Measurements from ENCODE around the gene PACRG.

Gene PACRG

DNA sequence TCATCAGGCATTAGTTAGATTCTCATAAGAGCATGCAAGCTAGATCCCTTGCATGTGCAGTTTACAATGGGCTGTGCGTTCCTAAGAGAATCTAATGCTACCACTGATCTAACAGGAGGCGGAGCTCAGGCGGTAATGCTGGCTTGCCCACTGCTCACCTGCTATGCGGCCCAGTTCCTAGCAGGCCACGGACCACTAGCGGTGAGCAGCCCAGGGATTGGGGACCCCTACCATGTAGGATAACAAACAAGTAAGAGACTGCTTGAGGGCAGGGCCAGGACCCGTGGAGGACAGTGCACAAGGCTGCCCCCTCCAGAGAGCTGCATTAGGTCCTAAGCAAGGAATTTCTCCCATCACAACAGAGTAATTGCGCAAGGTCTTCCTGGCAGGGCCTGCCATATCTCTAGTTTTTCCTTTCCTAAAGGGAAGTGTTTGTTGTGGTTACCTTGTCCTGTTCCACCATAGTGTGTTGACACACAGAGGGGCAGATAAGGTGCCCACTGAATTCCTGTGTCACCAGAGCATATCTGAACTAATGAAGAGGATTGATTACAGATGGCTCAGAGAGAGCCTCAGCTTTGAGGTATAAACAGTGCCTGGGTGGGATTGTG lies 58.0 kb downstream of the PACRG start:
- no peak for DNase-seq

DNA sequence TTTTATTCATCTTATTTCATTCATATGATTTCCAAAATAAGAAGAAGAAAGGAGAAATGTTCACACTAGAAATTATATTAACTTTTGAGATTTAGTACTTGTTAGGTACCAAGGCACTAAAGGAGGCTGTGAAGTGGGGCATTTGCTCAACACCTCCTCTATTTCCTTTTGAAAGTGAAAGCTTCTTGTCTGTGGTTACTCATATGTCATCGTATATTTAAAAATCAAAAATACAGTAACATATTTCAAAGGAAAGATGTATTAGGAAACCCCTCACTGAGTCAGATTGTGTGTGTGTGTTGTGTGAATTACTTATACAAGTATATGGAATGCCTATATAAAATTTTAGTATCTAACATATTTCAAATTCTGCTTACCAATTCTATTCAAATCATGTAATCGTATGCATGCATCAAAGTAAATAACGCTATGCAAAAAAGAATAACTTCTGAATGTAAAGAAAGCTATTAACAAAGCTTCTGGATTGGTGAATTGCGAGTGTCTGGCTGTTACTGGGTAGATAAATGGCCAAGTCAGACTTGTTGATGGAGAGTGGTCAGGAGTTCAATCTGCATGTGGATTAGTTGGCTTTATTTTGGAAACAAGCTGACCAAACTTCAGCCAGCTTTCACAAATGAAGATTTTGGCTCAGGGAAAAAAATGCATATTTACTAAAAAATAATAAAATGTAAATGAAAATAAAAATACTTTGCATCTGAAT lies 70.9 kb downstream of the PACRG start:
- DNase-seq: no peak

DNA sequence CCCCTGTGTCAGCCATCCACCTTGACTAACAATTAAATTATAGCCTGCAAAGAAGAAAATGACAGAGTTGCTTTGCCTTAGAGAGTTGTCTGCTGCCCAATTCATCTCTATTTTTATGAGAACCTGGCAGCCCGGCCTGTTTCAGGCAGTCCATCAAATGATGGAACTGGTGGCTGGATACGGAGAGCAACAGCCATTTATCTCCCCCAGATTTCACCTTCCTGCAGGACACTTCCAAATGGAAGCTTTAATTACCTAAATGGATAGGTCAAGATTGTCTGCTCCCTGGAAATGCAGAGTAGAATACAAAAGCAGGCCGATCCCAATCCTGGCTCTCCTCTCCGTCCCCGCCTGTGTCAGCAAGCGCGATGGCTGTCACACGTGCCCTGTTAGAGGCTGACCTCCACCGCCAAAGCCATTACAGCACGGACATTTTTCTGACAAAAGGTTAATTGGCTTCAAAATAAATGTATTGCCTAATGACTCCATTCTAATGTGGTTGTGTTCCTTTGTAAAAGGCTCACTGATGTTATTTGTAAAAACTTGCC lies 86.7 kb downstream of the PACRG start:
- DNase-seq: no peak

DNA sequence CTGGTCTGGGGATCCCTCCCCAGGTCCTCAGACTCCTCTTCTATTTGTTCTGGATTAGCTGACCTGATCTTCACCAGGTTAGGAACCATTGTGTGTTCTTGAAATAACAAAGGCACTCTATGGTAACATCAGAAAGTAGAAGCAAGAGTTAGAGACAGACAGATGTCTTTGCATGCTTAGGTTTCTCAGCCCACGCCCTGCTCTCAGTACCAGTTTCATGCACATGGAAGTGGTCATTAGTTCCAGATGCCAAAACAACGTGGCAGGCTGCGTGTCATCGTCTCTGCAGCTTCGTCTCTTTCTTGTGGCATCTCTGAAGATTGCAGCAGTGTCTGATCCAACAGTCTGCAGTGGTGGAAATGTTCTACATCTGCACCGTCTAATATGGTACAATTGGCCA lies 89.4 kb downstream of the PACRG start:
- DNase-seq: no peak

DNA sequence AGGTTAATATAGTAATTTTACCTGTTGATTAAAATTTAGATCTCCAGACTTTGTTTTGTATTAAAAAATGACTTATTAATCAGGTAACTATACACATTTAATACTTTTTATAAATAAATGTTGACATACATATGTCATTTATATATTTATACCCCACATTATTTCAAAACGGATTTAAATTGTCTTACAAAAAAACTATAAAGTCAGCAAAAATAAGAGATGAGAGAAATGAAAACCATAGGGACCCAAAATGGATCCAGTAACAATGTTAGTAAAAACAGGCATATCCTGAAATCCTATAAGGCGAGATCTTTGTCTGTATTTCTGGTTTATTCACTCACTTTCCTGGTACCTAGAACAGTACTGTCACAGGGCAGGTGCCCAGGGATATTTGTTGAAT lies 91.5 kb downstream of the PACRG start:
- DNase-seq: no peak

DNA sequence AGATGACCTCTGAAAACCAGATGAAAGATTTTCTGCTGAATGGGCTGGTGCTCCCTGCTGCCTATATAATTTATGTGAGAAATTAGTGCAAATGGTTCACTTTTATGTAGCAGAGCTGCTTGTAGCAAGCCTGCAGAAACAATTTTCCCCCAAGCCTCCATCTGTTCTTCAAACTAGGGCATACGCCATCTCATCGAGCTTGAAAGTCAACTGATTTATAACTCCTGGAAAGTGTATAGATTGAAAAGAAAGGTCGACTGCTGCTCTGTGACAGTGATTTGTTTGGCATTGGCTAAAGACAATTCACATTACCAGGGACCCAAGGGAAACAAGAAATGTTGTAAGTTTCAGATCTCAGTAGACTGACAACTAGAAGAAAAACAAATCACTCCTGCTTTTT lies 93.3 kb downstream of the PACRG start:
- DNase-seq: no peak

DNA sequence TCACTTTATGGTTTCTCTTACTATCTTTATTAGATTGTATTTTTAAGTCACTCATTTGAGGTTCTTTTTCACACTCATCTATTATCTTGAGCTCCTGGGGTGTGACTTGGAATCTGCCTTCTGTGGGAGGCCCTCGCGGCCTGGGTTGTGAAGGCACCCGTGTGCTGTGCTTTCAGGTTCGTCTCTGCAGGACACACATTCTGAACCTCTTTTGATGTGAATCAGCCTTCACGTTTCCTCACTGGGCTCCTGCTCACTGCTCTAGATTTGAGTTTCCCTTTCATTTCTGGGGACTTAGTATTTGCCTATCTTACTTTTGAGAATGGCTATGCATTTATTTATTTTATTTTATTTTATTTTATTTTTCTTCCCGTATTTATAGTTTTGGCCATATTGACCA lies 97.8 kb downstream of the PACRG start:
- no peak for DNase-seq

DNA sequence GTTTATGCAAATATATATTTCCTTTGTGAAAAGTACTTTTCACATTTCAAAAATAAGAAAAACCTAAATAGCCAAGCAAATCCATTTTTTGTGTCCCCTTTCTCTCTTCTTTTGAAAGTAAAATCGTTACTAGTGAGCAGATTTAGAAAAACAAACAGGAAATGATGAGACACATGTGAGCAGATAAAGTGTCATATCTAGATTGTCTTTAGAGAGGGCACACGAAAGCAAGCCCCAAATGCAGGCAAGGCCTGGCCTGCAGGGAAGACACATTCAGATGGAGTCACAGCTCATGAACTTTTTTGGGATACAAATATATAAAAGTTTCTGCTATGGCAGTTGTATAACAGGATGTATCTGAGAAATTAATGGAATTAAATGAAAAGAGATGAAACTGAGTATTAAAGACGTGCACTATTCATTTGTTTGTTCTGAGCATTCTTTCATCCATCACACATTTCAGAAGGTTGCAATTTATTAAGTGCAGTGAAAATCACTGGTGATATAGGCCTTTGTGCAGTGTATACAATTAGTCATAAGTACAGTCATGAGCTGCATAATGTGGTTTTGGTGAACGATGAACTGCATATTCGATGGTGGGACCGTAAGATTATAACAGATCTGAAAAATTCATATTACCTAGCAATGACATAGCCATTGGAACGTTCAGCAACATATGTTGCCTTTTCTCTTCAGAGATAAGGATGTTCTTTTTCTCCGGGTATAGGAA lies 101.4 kb downstream of the PACRG start:
- DNase-seq: no peak

DNA sequence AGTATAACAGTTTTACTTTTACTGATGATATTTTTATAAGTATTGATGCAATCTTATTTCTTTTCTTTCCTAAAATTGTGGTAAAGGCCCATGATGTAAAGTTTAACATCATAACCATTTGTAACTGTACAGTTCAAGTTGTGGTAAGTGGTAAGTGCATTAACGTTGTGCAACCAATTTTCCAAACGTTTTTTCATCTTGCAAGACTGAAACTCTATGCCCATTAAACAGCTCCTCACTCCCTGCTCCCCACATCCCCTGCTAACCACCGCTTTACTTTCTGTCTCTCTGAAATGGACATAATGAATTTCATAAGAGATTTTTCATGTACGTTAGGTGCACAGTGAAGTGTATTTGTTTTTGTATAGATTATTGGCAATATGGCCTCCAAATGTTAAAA lies 106.0 kb downstream of the PACRG start:
- DNase-seq: no peak

DNA sequence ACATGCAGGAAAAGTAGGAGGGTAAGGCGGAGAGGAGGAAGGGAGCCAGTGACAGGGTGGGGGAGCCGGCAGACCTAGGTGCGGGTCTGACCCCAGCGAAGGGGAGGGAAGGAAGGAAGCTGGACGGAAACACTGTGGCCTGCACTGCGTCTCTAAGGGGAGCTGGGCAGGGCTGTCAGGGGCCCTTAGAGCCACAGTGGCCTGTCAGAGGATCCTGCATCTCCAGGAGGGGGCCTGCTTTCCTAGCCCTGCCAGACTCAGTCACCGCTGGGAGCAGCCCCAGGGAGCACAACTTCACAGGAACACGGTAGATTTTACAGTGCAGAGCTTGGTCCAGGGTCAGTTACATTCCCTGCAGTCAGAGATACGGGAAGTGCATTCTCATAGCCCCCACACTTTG lies 118.2 kb downstream of the PACRG start:
- no peak for DNase-seq

DNA sequence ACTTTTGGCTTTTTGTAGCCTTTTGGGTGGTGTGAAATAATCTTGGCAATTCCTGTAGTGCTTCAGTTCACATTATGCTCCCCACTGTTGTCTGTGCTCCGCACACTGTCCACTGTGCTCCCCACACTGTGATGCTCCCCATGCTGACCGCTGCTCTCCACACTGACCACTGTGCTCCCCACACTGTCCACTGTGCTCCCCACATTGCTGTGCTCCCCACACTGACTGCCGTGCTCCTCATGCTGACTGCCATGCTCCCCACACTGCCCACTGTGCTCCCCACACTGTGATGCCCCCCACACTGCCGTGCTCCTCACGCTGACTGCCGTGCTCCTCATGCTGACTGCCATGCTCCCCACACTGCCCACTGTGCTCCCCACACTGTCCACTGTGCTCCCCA lies 118.9 kb downstream of the PACRG start:
- DNase-seq: no peak

DNA sequence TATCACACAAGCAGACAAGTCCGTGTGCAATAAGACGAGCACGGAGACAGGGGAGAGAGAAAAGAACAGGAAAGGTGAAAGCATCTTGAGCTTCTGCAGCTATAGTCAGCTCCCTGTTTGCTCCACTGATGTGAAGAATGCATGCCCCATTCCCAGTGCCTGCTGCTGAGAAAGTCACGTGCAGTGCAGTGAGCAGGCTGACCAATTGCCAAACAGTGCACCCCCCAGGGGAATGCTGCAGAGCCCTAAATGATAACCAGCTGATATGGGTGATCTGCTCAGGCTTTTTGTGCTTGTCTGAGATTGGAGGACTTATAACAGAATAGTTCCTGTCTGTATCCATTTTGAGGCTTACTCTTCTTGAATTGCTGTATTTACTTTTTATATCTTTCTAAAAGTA lies 121.5 kb downstream of the PACRG start:
- no peak for DNase-seq

DNA sequence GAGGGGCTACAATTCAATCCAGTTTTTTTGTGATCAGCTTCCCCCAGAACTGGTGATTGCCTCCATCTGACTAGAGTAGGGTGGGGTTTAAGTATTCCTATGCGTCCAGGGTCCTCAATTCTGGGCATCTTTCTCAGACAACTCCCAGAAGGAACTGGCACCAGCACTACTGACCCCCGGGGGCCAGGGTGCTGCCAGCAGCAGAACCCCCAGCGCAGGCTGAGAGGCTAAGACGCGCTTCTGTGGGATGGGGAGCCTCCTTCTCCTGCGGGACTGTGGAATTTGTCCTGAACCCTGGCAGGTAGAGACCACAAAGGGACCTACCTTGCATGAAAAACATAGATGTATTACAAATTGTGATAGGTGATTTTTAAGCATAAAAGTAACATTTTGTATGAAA lies 124.4 kb downstream of the PACRG start:
- no peak for DNase-seq

DNA sequence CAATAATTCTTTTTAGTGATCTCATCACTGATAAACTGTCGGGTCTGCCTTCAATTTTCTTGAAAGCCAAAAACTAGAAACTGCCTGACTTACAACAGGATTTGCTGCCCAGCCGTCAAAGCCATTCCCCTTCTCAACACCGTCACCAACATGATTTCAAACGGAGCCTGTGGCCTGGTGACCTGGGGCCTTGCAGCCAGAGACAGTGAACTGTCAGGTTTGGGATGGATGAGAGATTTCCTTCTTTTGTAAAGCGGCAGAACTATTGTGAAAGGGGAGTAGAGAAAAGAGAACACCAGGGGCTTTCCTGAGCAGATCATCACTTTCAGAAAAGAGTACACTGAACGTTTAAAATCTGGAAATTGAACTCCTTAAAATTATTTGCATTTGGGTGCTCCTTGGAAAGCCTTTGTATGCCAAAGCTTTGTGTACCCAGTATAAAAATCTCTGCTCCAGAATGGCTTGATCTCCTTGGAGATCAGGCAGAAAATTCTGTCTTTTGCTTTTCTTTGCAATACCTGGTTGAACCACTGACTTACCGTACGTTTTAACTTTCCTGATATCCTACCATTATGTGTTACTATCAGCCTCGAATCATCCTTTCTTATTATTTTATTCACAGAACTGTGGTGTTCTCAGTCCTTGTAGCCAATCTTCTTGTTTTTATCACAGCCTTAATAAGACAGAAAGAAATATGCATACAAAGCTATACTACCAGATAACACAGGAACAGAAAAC lies 125.2 kb downstream of the PACRG start:
- DNase-seq: no peak

DNA sequence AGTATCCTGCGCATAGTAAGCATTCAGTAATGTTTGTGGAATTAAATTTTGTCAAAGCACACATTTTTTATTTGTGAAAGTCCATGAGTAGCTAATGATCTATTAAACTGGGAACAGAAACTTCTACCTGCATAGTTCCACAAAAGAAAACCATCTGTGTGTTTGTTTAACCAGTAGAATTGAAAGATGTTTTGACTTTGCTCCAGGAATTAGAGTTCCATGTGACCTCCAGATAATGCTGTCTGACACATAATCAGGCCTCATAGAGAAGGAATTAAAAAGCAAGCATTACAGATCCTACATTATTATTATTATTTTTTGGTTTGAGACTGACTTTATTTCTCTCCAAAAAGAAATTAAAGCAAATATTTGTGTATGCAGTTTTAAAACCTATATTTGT lies 126.5 kb downstream of the PACRG start:
- no peak for DNase-seq

DNA sequence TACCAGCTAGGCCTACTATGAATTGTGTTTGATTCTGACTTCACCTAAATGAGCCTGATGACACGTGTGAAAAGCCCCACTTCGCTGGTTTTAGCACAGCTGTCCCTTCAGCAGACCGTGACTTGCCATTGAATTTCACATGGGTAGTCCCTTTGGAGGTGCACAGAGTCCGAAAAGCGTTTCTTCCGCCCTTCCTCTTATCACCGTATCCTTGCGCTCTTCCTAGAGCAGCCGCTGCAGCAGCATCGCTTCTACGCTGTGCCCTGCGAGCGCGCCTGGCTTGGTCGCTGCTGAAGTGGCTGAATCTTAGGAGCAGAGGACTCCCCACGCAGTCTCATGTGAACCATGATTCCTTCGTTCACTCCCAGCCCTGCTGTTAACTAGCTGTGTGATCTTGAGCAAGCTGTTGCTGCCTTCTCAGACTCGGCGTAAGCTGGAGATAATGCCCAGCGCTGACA lies 127.0 kb downstream of the PACRG start:
- DNase-seq: no peak

DNA sequence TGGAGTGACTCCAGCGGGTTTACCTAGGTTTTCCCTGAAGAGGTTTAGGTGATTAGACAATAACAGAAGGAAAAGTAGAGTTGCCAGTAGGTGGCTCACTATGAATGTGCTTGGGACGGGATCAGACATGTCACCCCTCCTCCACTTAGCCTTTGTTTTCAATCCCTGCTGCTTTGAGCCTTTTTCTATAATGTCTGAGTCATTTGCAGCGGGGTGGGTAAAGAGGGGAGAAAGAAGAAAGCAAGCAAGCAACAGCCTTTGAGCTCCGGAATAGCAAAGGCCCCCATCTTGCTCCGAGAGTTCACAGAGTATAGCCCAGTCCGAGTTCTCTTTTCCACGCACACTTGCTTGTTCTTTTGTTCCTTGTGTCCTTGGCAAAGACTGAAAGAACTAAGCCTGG lies 129.1 kb downstream of the PACRG start:
- no peak for DNase-seq

DNA sequence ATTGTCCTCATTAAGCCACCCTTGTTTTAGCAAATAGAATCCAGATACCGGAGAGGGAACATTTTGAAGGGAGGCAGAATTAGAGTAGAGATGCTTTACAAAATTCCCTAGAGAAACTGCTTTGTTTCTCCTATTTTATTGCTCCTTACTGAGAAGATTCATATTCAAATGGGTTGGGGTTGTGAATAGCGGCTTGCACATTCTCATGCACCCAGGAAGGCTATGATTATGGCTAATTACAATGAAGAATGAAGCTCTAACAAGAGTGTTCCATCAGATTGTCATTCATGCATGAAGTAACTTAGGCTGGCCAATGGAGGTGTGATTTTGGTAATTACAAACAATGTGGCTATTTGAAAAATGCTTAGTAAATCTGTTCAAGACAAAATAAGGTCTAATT lies 129.6 kb downstream of the PACRG start:
- no peak for DNase-seq

DNA sequence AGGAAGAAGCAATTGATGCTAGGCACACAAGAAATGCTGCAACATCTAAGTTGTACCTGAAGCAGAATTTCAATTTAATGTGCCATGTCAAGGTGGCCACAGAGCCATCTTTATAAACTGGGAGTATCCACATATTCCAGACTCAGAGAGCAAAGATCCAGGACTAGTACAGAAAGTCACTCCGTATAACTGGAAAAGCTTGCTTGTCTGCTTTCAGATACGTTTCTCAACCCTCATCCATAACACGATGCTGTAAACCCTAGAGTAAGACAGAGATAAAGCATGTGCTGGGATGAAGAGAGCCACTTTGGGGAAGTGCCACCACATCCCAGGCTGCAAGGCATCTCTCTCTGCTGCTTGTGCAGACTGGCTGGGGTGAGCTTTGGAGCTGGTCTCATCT lies 134.7 kb downstream of the PACRG start:
- DNase-seq: no peak

DNA sequence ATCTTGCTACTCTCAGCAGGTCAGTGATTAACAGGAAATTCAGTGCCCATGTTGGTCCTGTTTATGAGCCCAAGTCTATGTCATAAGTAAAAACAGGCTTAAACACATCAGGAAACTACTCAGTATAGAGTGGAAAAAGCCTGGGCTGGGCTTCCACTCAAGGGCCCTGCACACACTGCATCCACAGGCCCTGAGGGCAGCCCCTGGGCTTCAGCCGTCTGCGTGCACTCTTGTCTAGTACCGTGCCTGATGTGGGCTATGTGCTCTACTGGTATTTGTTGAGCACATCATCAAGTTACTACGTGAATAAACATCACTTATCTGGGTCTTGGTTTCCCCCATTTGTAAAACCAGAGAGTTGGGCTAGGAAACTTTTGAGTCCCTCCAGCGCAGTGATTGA lies 135.2 kb downstream of the PACRG start:
- DNase-seq: no peak

DNA sequence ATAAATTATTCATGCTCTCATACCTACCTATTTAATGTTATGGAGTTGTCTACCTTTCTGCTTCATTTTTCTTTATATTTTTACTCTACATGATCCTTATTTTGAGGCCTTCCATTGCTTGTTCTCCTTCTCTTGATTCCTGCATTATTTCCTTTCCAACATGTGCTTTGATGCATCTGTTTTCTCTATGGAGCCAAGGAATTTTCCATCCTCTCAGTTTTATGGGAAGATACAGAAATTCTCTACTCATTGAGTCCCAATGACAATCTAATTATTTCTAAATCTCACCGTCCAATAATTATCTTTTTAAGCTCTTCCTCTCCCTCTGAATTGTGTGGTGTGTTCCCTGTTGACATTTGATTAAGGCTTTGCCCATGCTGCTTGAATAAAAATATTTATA lies 136.0 kb downstream of the PACRG start:
- DNase-seq: no peak

DNA sequence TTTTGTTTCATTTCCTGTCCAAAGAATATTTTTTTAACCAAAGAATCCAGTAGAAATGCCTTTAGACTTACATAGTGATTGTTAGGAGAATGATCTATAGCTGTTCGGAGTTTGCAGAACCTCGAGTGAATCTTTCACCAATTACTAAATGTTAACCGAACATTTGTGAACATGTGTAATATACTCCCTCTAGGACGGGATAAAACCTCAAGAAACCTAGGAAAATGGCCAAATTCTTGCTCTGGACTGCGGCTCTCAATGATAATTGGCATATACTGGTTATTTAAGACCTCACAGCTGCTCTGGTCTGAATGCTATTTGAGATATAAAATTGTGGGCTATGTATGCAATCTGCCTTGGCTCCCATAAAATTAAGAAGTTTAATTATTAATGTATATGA lies 137.1 kb downstream of the PACRG start:
- no peak for DNase-seq

DNA sequence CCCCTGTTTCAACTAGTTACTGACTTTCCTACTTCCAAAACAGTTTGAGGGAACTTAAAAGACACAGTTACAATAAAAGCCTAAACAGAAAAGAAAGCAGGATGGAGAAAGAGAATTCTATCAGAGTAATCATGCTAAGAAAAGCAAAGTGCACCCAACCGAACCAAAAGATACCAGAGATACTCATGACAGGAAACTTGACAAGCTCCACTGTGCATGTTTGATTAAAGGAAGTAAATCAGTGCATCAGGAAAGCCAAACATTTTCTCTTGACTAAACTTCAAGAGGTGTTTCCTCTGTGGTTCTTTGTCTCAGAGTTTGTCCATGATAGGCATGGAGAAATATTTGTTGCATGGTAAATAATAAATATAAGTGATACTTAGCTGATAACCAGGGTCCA lies 138.9 kb downstream of the PACRG start:
- DNase-seq: no peak
